ENCODE results near the gene GUCY2D.
"Not testable (repeated sequence)": the region's sequence is repeated elsewhere in the genome, so short reads cannot be mapped to it uniquely, and the experiment has no call there.

GUCY2D gene

GRCh38 chr17:8016632-8017424 lies 14.4 kb downstream of the GUCY2D start:
- DNase-seq (ENCODE audit: low read depth, low spot score) = no peak

GRCh38 chr17:8018436-8018835 lies 16.0 kb downstream of the GUCY2D start:
- no peak for DNase-seq (ENCODE audit: low read depth, low spot score)

GRCh38 chr17:8019166-8019565 lies 16.8 kb downstream of the GUCY2D start:
- no peak for DNase-seq (ENCODE audit: low read depth, low spot score)

- DNase-seq (ENCODE audit: low read depth, low spot score) = no peak
Measured at GRCh38 chr17:8019665-8020650, 17.5 kb downstream of the GUCY2D start.

GRCh38 chr17:8020776-8021564 lies 18.6 kb downstream of the GUCY2D start:
- no peak for DNase-seq (ENCODE audit: low read depth, low spot score)

- no peak for DNase-seq (ENCODE audit: low read depth, low spot score)
Measured at GRCh38 chr17:8021565-8022359, 19.3 kb downstream of the GUCY2D start.

- no peak for DNase-seq (ENCODE audit: low read depth, low spot score)
Measured at GRCh38 chr17:8022360-8023003, 20.1 kb downstream of the GUCY2D start.

GRCh38 chr17:8024161-8024560 lies 21.7 kb downstream of the GUCY2D start:
- DNase-seq (ENCODE audit: low read depth, low spot score) = not testable (repeated sequence)

GRCh38 chr17:8025176-8025911 lies 22.9 kb downstream of the GUCY2D start:
- no peak for DNase-seq (ENCODE audit: low read depth, low spot score)

- no peak for DNase-seq (ENCODE audit: low read depth, low spot score)
Measured at GRCh38 chr17:8029121-8029520, 26.7 kb downstream of the GUCY2D start.

- no peak for DNase-seq (ENCODE audit: low read depth, low spot score)
Measured at GRCh38 chr17:8031261-8031661, 28.8 kb downstream of the GUCY2D start.

- DNase-seq (ENCODE audit: low read depth, low spot score) = no peak
Measured at GRCh38 chr17:8031950-8032349, 29.5 kb downstream of the GUCY2D start.

GRCh38 chr17:8032442-8032841 lies 30.0 kb downstream of the GUCY2D start:
- DNase-seq (ENCODE audit: low read depth, low spot score) = no peak

GRCh38 chr17:8038954-8039610 lies 36.7 kb downstream of the GUCY2D start, which contains the start of gene ALOX15B:
Gene ALOX15B, plus strand, starts transcription at chr17:8039059. Its CDS starts 97 bp downstream, at chr17:8039156.
- DNase-seq (ENCODE audit: low read depth, low spot score) = no peak

GRCh38 chr17:8039611-8040168 lies 37.3 kb downstream of the GUCY2D start:
- no peak for DNase-seq (ENCODE audit: low read depth, low spot score)

GRCh38 chr17:8041249-8041928 lies 39.0 kb downstream of the GUCY2D start:
- DNase-seq (ENCODE audit: low read depth, low spot score) = no peak

GRCh38 chr17:8041979-8042378 lies 39.6 kb downstream of the GUCY2D start:
- no peak for DNase-seq (ENCODE audit: low read depth, low spot score)
